B cell (primary cell): ENCODE results near the gene APOO. TPM values are rescaled to one million over a fixed set of nuclear protein-coding genes. Genes with fewer than 3 reads are reported as not detected.
A peak's percentile ranks its signal among the peaks of the same experiment; 100 is the strongest.

Experiments
- ATAC-seq: fragments of 200-7000 bp; cut with Tn5 transposase; one replicate; pipeline ENCODE4 v1.10.0; 2021; ENCODE audit warnings: low read depth, mild to moderate bottlenecking, moderate number of reproducible peaks, moderate library complexity
- CTCF ChIA-PET: fragments of 350-600 bp; sonication (Branson Sonifier 250); formaldehyde crosslinking; loops from one replicate; lab custom pipeline; 2021; ENCODE audit warnings: antibody characterized with exemption, inconsistent platforms; lab: Charles Lee
- POLR2A ChIA-PET: fragments of 350-600 bp; sonication (Branson Sonifier 250); formaldehyde crosslinking; loops from one replicate; lab custom pipeline; 2021; ENCODE audit warnings: antibody characterized with exemption; lab: Charles Lee
- DNase-seq: peaks from one replicate; pipeline ENCODE4 v3.0.0; 2013
- H2AFZ ChIP-seq: 2 replicates; pipeline ENCODE4 v1.6.1; 2012; ENCODE audit warnings: mild to moderate bottlenecking, low read depth, low read length; ENCODE audit not compliant: insufficient read depth, poor library complexity, severe bottlenecking
- H3K27ac ChIP-seq, 2 donors: 1 replicate in 1 of 2; 2 replicates in 1 of 2; pipeline ENCODE4 v1.5.1; 2012 to 2013; ENCODE audit warnings: low read length in 2 of 2, mild to moderate bottlenecking in 2 of 2, moderate library complexity in 1 of 2
- H3K27me3 ChIP-seq, 4 experiments: fragments of 200-600 bp in 1 of 4; sonication (generic) in 1 of 4; replicated peaks in 1 of 4; 1 replicate in 2 of 4; 2 replicates in 2 of 4; pipeline versions ENCODE4 v1.6.1 to v1.7.0; 2013 to 2016; ENCODE audit warnings: low read length in 3 of 4, mild to moderate bottlenecking in 2 of 4, mixed read lengths in 1 of 4, moderate library complexity in 1 of 4; ENCODE audit not compliant: insufficient read depth in 4 of 4, control insufficient read depth in 3 of 4; ENCODE audit errors: control extremely low read depth in 1 of 4
- H3K36me3 ChIP-seq, 2 experiments: replicated peaks in 1 of 2; 1 replicate in 1 of 2; 2 replicates in 1 of 2; pipeline versions ENCODE4 v1.6.1 to v1.7.1; 2013; ENCODE audit warnings: low read length in 1 of 2; ENCODE audit not compliant: insufficient read depth in 2 of 2, control insufficient read depth in 1 of 2; ENCODE audit errors: control extremely low read depth in 1 of 2, extremely low read depth in 1 of 2
- H3K4me1 ChIP-seq, 2 donors: fragments of 200-600 bp in 1 of 2; sonication (generic) in 1 of 2; 1 replicate in 1 of 2; 2 replicates in 1 of 2; pipeline versions ENCODE4 v1.5.1 to v1.6.1; 2013 to 2017; ENCODE audit warnings: low read length in 2 of 2; ENCODE audit not compliant: control insufficient read depth in 2 of 2, insufficient read depth in 2 of 2
- H3K4me2 ChIP-seq: replicated peaks from 2 replicates; pipeline ENCODE3; 2012; ENCODE audit warnings: mild to moderate bottlenecking, low read depth, low read length; ENCODE audit not compliant: poor library complexity, severe bottlenecking
- H3K4me3 ChIP-seq, 5 experiments: fragments of 200-600 bp in 1 of 5; sonication (generic) in 1 of 5; 1 replicate in 3 of 5; 2 replicates in 2 of 5; pipeline versions ENCODE4 v1.5.1 to v1.7.0; 2011 to 2016; ENCODE audit warnings: low read length in 4 of 5, mild to moderate bottlenecking in 4 of 5, low read depth in 2 of 5, control low read depth in 1 of 5, moderate library complexity in 1 of 5; ENCODE audit not compliant: insufficient read depth in 1 of 5; ENCODE audit errors: control extremely low read depth in 1 of 5, extremely low read depth in 1 of 5
- H3K79me2 ChIP-seq: fragments of 200-600 bp; sonication (generic); one replicate; pipeline ENCODE4 v1.6.0; 2016; ENCODE audit warnings: low read length; ENCODE audit not compliant: control insufficient read depth, insufficient read depth
- H3K9ac ChIP-seq: fragments of 200-600 bp; sonication (generic); 2 replicates; pipeline ENCODE4 v1.6.1; 2017; ENCODE audit warnings: mild to moderate bottlenecking, low read length, moderate library complexity
- H3K9me3 ChIP-seq, 3 donors: one replicate each; pipeline versions ENCODE4 v1.6.1 to v1.7.1; 2013; ENCODE audit warnings: low read length in 2 of 3; ENCODE audit not compliant: control insufficient read depth in 2 of 3, insufficient read depth in 1 of 3; ENCODE audit errors: control extremely low read depth in 1 of 3
- H4K20me1 ChIP-seq: 2 replicates; pipeline ENCODE4 v1.6.0; 2012; ENCODE audit warnings: mild to moderate bottlenecking, low read length; ENCODE audit not compliant: insufficient read depth, control insufficient read depth, poor library complexity, severe bottlenecking
- H3K27ac Mint-ChIP-seq: one replicate; pipeline ENCODE4 v1.8.0; 2021; ENCODE audit warnings: mixed read lengths
- H3K27me3 Mint-ChIP-seq: one replicate; pipeline ENCODE4 v1.8.0; 2021; ENCODE audit warnings: mixed read lengths
- H3K4me1 Mint-ChIP-seq: one replicate; pipeline ENCODE4 v1.8.0; 2021; ENCODE audit warnings: mixed read lengths
- H3K4me3 Mint-ChIP-seq: one replicate; pipeline ENCODE4 v1.8.0; 2021; ENCODE audit warnings: mixed read lengths
- H3K9me3 Mint-ChIP-seq: one replicate; pipeline ENCODE4 v1.8.0; 2022; ENCODE audit warnings: mixed read lengths; ENCODE audit not compliant: insufficient read depth
- EZH2 ChIP-seq: IDR thresholded peaks from 2 replicates; pipeline ENCODE4 v1.6.1; 2012; ENCODE audit warnings: borderline replicate concordance, low read depth, mild to moderate bottlenecking, moderate library complexity, low read length; ENCODE audit not compliant: insufficient read depth, poor library complexity, severe bottlenecking
- WGBS: methylation state at CpG from one replicate; pipeline ENCODE4 v1.1.5; 2013; ENCODE audit warnings: missing lambda C conversion rate; ENCODE audit not compliant: insufficient coverage; 5-methylcytosine and 5-hydroxymethylcytosine counted together
- intact Hi-C: fragments of 100-400 bp; cut with micrococcal nuclease; formaldehyde crosslinking; loops from one replicate; pipeline ENCODE4 v1.10.0; 2022
- polyA plus RNA-seq: library from polyadenylated mRNA; depleted of rRNA; stranded (reverse); fragments of >200 nt; gene quantifications from 2 replicates; pipeline ENCODE4 v1.2.3, GENCODE V29; 2012
- total RNA-seq, 2 donors: library from RNA; stranded (reverse); fragments of 120-200 nt in 1 of 2; gene quantifications; 1 replicate in 1 of 2; 2 replicates in 1 of 2; pipeline versions ENCODE4 v1.2.3 to v1.2.4, GENCODE V29; 2013 to 2022
- TF ChIP-seq, protein P1 (sequence below): fragments of 200-600 bp; IDR thresholded peaks from one replicate; pipeline ENCODE4 v1.8.0; 2022; ENCODE audit warnings: antibody characterized with exemption, mild to moderate bottlenecking

The APOO gene
- total and polyA plus RNA-seq, 2 donors (not counting 1 experiment from before 2014, with no cell fraction given) = 4.7 to 7.2 TPM

DNA sequence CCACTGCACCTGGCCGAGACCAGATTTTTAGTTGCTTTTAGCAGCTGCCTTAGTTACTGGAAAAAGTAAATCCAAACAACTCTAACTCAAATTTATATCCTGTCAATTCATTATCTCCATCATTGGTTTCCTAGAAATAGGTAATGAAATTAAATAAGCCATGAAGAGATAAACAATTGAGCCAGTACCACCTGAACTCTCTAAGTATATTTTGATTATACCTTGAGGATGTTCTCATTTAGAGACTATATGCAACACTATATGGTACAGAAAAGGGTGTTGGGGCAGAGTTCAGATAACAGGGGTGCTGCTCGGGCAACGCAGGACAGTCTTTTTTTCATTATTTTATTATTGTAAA is 89.8 kb downstream of the APOO start:
- no peak overlapping the region for H3K4me3 Mint-ChIP-seq
- ChIA-PET POLR2A (interaction anchor here (1.6 kb wide), 1 partner anchor 35 kb away, joined by 4 read pairs; the partner anchor contains the start of gene SAT1), CTCF (interaction anchor here (1.7 kb wide), 1 partner anchor 84 kb away, joined by 8 read pairs; no protein-coding TSS in a partner anchor)
- ATAC-seq (no peak), DNase-seq (no peak)
- Histone ChIP-seq H2AFZ (peak overlapping the region; percentile 77), H3K9me3 (no peaks in the 10 kb centered on the region), H3K36me3 (no peaks in the 10 kb centered on the region), H3K4me2 (no peak overlapping the region), H4K20me1 (no peaks in the 10 kb centered on the region), H3K4me3 (no peak overlapping the region), H3K9ac (no peak overlapping the region), H3K27me3 (no peaks in the 10 kb centered on the region), H3K27ac (peak overlapping the region in 1 of 2 donors; percentile 65), H3K4me1 (peaks cover 7 to 11% of the 10 kb centered on the region in 2 donors), H3K79me2 (no peaks in the 10 kb centered on the region)
- H3K4me1 Mint-ChIP-seq = peaks cover 8% of the 10 kb centered on the region
- no peak for TF ChIP-seq EZH2
- TF ChIP-seq, protein P1, sequence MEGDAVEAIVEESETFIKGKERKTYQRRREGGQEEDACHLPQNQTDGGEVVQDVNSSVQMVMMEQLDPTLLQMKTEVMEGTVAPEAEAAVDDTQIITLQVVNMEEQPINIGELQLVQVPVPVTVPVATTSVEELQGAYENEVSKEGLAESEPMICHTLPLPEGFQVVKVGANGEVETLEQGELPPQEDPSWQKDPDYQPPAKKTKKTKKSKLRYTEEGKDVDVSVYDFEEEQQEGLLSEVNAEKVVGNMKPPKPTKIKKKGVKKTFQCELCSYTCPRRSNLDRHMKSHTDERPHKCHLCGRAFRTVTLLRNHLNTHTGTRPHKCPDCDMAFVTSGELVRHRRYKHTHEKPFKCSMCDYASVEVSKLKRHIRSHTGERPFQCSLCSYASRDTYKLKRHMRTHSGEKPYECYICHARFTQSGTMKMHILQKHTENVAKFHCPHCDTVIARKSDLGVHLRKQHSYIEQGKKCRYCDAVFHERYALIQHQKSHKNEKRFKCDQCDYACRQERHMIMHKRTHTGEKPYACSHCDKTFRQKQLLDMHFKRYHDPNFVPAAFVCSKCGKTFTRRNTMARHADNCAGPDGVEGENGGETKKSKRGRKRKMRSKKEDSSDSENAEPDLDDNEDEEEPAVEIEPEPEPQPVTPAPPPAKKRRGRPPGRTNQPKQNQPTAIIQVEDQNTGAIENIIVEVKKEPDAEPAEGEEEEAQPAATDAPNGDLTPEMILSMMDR = no peak
- no CpG with 5 or more reads among the region's 3 CpGs for WGBS
- H3K27me3 Mint-ChIP-seq = no peaks in the 10 kb centered on the region
- H3K27ac Mint-ChIP-seq = no peak overlapping the region
- H3K9me3 Mint-ChIP-seq = no peaks in the 10 kb centered on the region
- intact Hi-C loops = loop anchor here (5.0 kb wide), 1 partner anchor 36 kb away; the partner anchor contains the start of gene SAT1

DNA sequence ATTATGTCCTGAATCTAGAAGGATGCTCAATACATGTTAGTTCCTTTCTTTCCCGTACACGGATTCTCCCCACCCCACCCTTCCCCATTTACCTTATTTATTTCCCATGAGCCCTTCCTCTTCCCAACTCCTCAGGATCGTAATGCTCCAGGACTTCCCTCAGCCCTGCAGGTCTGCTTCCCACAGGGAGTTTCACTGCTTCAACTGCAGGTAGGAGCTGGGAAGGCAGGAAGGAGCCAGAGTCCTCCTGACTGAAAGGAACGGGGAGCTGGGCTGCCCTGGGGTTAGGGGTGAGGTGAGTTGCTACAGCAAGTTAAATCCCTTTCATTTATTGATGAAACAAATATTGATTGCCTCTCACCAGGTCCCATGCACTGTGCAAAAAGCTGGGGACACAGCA is 91.6 kb downstream of the APOO start:
- ATAC-seq (no peak), DNase-seq (no peak)
- Histone ChIP-seq H3K27me3 (no peaks in the 10 kb centered on the region), H3K36me3 (no peaks in the 10 kb centered on the region), H3K27ac (no peak overlapping the region), H3K9ac (no peak overlapping the region), H4K20me1 (no peaks in the 10 kb centered on the region), H3K4me1 (peaks cover 10 to 16% of the 10 kb centered on the region in 2 donors), H2AFZ (no peak overlapping the region), H3K9me3 (no peaks in the 10 kb centered on the region), H3K4me3 (no peak overlapping the region), H3K4me2 (no peak overlapping the region), H3K79me2 (no peaks in the 10 kb centered on the region)
- WGBS = 100% methylated on average over 2 of the region's 4 CpGs
- no peaks in the 10 kb centered on the region for H3K27me3 Mint-ChIP-seq
- no peaks in the 10 kb centered on the region for H3K9me3 Mint-ChIP-seq
- H3K4me1 Mint-ChIP-seq = peaks cover 14% of the 10 kb centered on the region
- POLR2A ChIA-PET = interaction anchor here (0.6 kb wide), 1 partner anchor 32 kb away, joined by 9 read pairs; no protein-coding TSS in a partner anchor
- no peak overlapping the region for H3K4me3 Mint-ChIP-seq
- CTCF ChIA-PET = interaction anchor here (1.7 kb wide), 1 partner anchor 86 kb away, joined by 8 read pairs; no protein-coding TSS in a partner anchor
- no peak overlapping the region for H3K27ac Mint-ChIP-seq
- intact Hi-C loops = loop anchor here (5.0 kb wide), 1 partner anchor 34 kb away; the partner anchor contains the start of gene SAT1
- no peak for TF ChIP-seq EZH2
- TF ChIP-seq, protein P1 = no peak
